HG03064 (cell line): ENCODE data around the gene ADGRF3.
"Not testable (repeated sequence)": the region's sequence is repeated elsewhere in the genome, so short reads cannot be mapped to it uniquely, and the experiment has no call there.

ENCODE experiments used
- ATAC-seq: cut with Tn5 transposase; IDR thresholded peaks from one replicate; pipeline ENCODE4 v1.9.1; 2021; ENCODE audit warnings: low read depth; ENCODE audit not compliant: unreplicated experiment

The ADGRF3 gene

GRCh38 chr2:26346454-26347053, at the start of gene ADGRF3:
Gene ADGRF3 (minus strand): TSS chr2:26346789. CDS start chr2:26346234, 555 bp downstream.
- ATAC-seq, result peak; percentile 26

- ATAC-seq, result no peak
Measured at GRCh38 chr2:26395394-26395793, 48.8 kb upstream of the ADGRF3 start.

- no peak for ATAC-seq
Measured at GRCh38 chr2:26394694-26395093, 48.1 kb upstream of the ADGRF3 start.

GRCh38 chr2:26387189-26387588, 40.6 kb upstream of the ADGRF3 start:
- no peak for ATAC-seq

GRCh38 chr2:26384597-26384996, 38.0 kb upstream of the ADGRF3 start:
- no peak for ATAC-seq

GRCh38 chr2:26384183-26384582, 37.6 kb upstream of the ADGRF3 start:
- no peak for ATAC-seq

GRCh38 chr2:26382564-26382963, 36.0 kb upstream of the ADGRF3 start:
- ATAC-seq, result no peak

GRCh38 chr2:26380281-26380680, 33.7 kb upstream of the ADGRF3 start:
- ATAC-seq, result no peak

GRCh38 chr2:26376799-26377198, 30.2 kb upstream of the ADGRF3 start:
- ATAC-seq, result no peak

GRCh38 chr2:26370909-26371308, 24.3 kb upstream of the ADGRF3 start:
- ATAC-seq, result not testable (repeated sequence)

GRCh38 chr2:26369664-26370063, 23.1 kb upstream of the ADGRF3 start:
- not testable (repeated sequence) for ATAC-seq

GRCh38 chr2:26366957-26367356, 20.4 kb upstream of the ADGRF3 start:
- no peak for ATAC-seq

- ATAC-seq, result no peak
Measured at GRCh38 chr2:26364669-26365068, 18.1 kb upstream of the ADGRF3 start.

- ATAC-seq, result no peak
Measured at GRCh38 chr2:26363958-26364357, 17.4 kb upstream of the ADGRF3 start.

- no peak for ATAC-seq
Measured at GRCh38 chr2:26363323-26363722, 16.7 kb upstream of the ADGRF3 start.

- no peak for ATAC-seq
Measured at GRCh38 chr2:26359886-26360473, 13.4 kb upstream of the ADGRF3 start.

- ATAC-seq, result no peak
Measured at GRCh38 chr2:26356771-26357170, 10.2 kb upstream of the ADGRF3 start.

GRCh38 chr2:26356111-26356510, 9.5 kb upstream of the ADGRF3 start:
- ATAC-seq, result no peak

GRCh38 chr2:26355038-26355995, 8.7 kb upstream of the ADGRF3 start:
- no peak for ATAC-seq

GRCh38 chr2:26354469-26354868, 7.9 kb upstream of the ADGRF3 start:
- not testable (repeated sequence) for ATAC-seq

- no peak for ATAC-seq
Measured at GRCh38 chr2:26352892-26353291, 6.3 kb upstream of the ADGRF3 start.
